GM12892 (cell line): ENCODE data around the gene KIF25.

Experiments used
- POLR2A ChIP-seq: IDR thresholded peaks from 2 replicates; pipeline ENCODE4 v1.6.1; 2011; ENCODE audit warnings: low read depth, low read length, control low read depth
- POLR2AphosphoS5 ChIP-seq: IDR thresholded peaks from 2 replicates; pipeline ENCODE4 v1.6.1; 2011; ENCODE audit warnings: low read depth, low read length, control low read depth

DNA sequence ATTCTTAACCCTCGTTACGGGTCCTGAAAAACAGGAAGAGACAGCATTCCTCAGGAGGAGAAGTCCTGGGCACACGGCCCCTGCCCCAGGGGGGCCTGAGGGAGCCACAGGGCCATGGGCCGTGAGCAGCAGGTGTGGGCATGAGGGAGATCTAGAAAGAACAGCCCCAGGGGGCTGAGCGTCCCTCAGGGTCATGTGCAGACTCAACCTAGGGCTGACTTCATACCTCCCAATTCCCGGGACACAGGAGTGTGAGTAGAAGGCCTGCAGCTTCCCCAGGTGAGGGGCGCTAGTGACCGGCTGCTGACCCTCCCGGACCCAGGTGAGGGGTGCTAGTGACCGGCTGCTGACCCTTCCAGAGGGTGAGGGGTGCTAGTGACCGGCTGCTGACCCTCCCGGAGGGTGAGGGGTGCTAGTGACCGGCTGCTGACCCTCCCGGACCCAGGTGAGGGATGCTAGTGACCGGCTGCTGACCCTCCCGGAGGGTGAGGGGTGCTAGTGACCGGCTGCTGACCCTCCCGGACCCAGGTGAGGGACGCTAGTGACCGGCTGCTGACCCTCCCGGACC lies 46.5 kb downstream of the KIF25 start:
- TF ChIP-seq POLR2AphosphoS5 (no peak), POLR2A (no peak)
